Fibroblast of lung (primary cell): Measurements from ENCODE around the gene LGALS8.

Experiments used
- CTCF ChIP-seq, 2 donors: IDR thresholded peaks in 1 of 2; conservative IDR thresholded peaks in 1 of 2; 1 replicate in 1 of 2; 2 replicates in 1 of 2; pipeline ENCODE4 v1.5.1; 2011 to 2012; ENCODE audit warnings: low read length in 2 of 2, control low read depth in 1 of 2, inconsistent platforms in 1 of 2, low read depth in 1 of 2, mild to moderate bottlenecking in 1 of 2
- EZH2 ChIP-seq: IDR thresholded peaks from 2 replicates; pipeline ENCODE4 v1.5.1; 2012; ENCODE audit warnings: low read length, control low read depth, mild to moderate bottlenecking; ENCODE audit errors: missing control alignments

- TF ChIP-seq CTCF (conservative IDR thresholded peaks at IDR 0.05 in 1 of 2, IDR thresholded peaks at IDR 0.05 in 1 of 2; ENCODE audit: low read depth in 1 of 2, low read length in 2 of 2) (no peak), EZH2 (no peak)
Observed at GRCh38 chr1:236540813-236541465, 17.2 kb downstream of the LGALS8 start.
